C4-2B (cell line): ENCODE measurements around the gene PLCB4.

Experiments used
- ZFX ChIP-seq: fragments of 450-650 bp; IDR thresholded peaks from 2 replicates; pipeline ENCODE4 v1.6.1; 2017
- TF ChIP-seq, protein P1 (sequence below): fragments of 450-650 bp; conservative IDR thresholded peaks from 2 replicates; pipeline ENCODE4 v1.5.1; 2017; ENCODE audit warnings: mild to moderate bottlenecking

DNA sequence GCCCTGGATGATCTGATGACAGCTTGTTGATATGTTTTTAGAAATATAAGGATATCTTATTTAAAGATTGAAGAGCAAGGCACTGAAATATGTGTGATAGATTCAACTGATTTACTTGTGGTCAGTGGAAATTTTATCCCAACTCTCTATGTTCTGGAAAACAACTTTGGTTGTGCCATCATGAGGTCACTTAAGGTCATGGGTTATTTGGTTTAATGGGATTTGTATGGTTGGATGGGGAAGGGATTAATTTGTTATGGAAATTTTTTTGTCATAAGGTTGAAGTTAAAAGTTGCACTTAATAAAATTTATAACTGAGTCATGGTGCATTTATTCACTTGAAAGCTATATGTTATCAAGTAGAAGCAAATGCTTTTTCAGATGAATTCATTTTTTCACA is 231.2 kb downstream of the PLCB4 start:
- TF ChIP-seq, protein P1, sequence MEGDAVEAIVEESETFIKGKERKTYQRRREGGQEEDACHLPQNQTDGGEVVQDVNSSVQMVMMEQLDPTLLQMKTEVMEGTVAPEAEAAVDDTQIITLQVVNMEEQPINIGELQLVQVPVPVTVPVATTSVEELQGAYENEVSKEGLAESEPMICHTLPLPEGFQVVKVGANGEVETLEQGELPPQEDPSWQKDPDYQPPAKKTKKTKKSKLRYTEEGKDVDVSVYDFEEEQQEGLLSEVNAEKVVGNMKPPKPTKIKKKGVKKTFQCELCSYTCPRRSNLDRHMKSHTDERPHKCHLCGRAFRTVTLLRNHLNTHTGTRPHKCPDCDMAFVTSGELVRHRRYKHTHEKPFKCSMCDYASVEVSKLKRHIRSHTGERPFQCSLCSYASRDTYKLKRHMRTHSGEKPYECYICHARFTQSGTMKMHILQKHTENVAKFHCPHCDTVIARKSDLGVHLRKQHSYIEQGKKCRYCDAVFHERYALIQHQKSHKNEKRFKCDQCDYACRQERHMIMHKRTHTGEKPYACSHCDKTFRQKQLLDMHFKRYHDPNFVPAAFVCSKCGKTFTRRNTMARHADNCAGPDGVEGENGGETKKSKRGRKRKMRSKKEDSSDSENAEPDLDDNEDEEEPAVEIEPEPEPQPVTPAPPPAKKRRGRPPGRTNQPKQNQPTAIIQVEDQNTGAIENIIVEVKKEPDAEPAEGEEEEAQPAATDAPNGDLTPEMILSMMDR, result no peak
- no peak for TF ChIP-seq ZFX
